Lower leg skin (tissue), 3 donors: ENCODE measurements around the gene WASHC3.

Source experiments
- POLR2A ChIP-seq, 2 donors: fragments of 450-650 bp; IDR thresholded peaks; one replicate each; pipeline ENCODE4 v1.6.1; 2016 to 2017; ENCODE audit warnings: antibody characterized with exemption in 2 of 2, mild to moderate bottlenecking in 1 of 2, moderate library complexity in 1 of 2
- TF ChIP-seq, protein P1 (sequence below), 3 donors: fragments of 450-650 bp; IDR thresholded peaks; one replicate each; pipeline ENCODE4 v1.5.1; 2016; ENCODE audit warnings: antibody characterized with exemption in 3 of 3, mild to moderate bottlenecking in 3 of 3, moderate library complexity in 2 of 3

DNA sequence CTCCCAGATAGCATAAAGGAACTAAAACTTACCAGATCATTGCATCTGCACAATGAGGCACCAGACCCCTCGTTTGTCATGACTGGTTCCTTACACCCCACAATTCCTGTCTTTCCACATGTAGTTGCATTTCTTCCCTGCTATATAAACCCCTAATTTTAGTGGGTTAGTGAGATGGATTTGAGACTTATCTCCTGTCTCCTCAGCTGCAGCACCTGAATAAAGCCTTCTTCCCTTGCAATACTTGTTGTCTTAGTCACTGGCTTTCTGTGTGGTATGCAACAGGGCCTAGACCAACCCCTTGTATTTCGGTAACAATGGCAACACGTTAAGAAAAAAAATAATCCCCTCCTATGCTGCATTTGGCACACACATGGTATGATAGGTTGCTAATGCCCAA is 45.1 kb upstream of the WASHC3 start:
- TF ChIP-seq, protein P1, sequence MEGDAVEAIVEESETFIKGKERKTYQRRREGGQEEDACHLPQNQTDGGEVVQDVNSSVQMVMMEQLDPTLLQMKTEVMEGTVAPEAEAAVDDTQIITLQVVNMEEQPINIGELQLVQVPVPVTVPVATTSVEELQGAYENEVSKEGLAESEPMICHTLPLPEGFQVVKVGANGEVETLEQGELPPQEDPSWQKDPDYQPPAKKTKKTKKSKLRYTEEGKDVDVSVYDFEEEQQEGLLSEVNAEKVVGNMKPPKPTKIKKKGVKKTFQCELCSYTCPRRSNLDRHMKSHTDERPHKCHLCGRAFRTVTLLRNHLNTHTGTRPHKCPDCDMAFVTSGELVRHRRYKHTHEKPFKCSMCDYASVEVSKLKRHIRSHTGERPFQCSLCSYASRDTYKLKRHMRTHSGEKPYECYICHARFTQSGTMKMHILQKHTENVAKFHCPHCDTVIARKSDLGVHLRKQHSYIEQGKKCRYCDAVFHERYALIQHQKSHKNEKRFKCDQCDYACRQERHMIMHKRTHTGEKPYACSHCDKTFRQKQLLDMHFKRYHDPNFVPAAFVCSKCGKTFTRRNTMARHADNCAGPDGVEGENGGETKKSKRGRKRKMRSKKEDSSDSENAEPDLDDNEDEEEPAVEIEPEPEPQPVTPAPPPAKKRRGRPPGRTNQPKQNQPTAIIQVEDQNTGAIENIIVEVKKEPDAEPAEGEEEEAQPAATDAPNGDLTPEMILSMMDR (IDR thresholded peaks at IDR 0.05), result no peak
- no peak for TF ChIP-seq POLR2A (IDR thresholded peaks at IDR 0.05)
